A549 treated with CpdA at 1 μM for 4 hours (cell line): Measurements from ENCODE around the gene AMIGO1. TPM values are rescaled to one million over a fixed set of nuclear protein-coding genes. Genes with fewer than 3 reads are reported as not detected.

Experiments
- total RNA-seq: library from RNA; stranded (reverse); fragments of 200-300 nt; extraction: Qiagen RNA extraction; gene quantifications from 5 replicates; pipeline ENCODE4 v1.2.3, GENCODE V29; 2022; ENCODE audit warnings: low read depth

The AMIGO1 gene, protein sequence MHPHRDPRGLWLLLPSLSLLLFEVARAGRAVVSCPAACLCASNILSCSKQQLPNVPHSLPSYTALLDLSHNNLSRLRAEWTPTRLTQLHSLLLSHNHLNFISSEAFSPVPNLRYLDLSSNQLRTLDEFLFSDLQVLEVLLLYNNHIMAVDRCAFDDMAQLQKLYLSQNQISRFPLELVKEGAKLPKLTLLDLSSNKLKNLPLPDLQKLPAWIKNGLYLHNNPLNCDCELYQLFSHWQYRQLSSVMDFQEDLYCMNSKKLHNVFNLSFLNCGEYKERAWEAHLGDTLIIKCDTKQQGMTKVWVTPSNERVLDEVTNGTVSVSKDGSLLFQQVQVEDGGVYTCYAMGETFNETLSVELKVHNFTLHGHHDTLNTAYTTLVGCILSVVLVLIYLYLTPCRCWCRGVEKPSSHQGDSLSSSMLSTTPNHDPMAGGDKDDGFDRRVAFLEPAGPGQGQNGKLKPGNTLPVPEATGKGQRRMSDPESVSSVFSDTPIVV
- 0.84 to 1.3 TPM (median 1.2 TPM) in 5 replicates for total RNA-seq

GRCh38 chr1:109509176-109510134 is at the start of gene AMIGO1:
AMIGO1 (minus strand) TSS chr1:109509727; CDS start chr1:109508912, 815 bp downstream.

GRCh38 chr1:109548321-109549267 is 39.1 kb upstream of the AMIGO1 start, which contains the start of gene GNAI3:
GNAI3 (plus strand) TSS chr1:109548615; CDS start chr1:109548721, 106 bp downstream.

DNA sequence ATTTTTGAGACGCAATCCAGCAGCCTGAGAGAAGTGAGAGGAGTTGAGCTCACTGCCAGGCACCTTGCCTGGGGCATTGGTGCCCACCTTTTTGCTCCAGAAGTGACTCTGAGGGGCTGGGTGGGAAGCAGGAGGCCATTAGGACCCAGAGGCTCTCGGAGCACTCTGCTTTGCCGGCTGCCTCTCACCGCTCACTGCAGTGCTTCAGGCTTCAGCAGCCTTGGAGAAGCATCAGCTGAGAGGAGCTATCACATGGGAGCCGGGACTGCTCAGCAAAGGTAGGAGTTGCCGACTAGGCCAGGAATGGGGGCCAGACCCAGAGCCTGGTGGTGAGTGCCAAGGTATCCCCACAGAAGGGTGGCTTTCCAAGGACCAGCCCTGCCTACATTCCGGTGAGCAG is 30.1 kb upstream of the AMIGO1 start, which contains the start of gene GPR61:
GPR61 (plus strand) TSS at position 197 of the 400 bp plus-strand sequence. CDS start 3,151 bp downstream, outside the sequence.

GRCh38 chr1:109493805-109494539 is 15.6 kb downstream of the AMIGO1 start, which contains the start of gene CYB561D1:
CYB561D1 (plus strand) TSS chr1:109494094; CDS start chr1:109494140, 46 bp downstream.

DNA sequence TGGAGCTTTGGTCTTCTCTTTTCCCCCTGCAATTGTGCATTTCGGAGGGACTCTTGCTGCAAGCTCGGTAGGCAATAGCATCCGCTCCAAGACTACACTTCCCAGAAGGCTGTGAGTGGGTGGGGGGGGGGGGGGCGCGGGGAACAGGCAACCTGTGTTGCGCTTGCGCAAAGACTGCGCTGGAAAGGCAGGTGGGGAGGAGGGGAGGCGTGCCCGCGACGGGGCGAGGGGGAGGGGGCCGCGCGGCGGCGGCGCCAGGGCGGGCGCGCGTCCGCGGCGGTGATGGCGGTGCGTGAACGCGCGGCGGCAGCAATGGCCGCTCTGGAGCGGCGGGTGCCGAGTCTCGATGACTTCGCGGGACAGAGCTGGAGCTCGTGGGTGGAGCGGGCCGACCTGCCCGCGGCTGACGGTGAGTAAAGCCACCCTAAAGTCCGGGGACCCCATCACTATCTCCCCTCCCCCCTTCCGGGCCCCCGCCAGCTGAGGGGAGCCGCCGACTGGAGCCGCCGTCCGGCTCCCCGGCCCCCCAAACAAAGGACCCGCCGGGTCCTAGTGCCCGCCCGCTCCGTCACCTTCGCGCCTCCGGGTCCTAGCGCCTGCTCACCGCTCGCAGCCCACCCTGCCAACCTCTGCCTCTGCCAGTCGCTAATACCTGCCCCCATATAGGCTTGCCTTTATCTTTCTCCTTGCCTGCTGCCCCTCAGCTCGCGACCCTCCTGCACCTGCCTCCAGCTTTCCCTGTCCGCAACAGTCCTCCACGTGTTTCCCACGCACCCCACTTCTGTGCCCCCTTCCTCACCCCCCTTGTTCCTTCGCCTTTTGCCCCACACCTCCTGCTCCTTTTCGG is 25.6 kb downstream of the AMIGO1 start, which contains the start of gene ATXN7L2:
ATXN7L2 (plus strand) TSS at position 234 of the 847 bp plus-strand sequence; CDS start at position 283, 49 bp downstream.

DNA sequence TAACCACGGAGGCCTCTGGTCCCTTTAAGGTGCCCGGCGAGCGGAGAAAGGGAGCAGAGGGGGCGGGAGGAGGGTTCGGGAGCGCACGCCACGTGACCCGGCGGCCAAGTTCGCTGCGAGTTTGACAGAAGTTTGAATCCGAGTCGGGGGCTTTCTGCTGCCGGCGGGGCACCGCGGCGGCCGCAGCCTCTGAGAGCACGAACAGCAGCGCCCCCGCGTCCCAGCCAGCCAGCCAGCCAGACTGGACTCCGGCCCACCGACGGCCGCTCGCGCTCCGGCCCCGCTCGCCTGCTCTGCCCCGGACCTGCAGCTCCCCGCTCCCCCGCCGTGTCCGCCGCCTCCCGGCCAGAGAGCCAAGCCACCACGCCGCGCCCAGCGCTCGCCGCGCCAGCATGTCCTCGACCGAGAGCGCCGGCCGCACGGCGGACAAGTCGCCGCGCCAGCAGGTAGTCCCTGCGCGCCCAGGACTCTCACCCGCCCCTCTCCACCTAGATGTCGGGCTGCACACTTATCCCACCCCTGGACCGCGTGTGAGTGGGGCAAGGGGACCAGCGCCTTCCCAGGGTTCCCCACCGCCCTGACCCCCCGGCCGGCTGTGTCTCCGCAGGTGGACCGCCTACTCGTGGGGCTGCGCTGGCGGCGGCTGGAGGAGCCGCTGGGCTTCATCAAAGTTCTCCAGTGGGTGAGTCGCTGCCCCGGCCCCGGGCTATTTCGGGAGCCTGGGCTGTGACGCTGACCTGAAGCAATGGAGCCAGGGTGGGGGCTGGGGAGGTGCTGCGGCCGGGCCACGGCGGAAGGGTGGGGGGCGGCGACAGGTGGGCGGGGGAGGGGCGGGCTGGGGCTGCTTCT is 42.9 kb downstream of the AMIGO1 start, which contains the start of gene SYPL2:
SYPL2 (plus strand) TSS at position 95 of the 849 bp plus-strand sequence; CDS start at position 393, 298 bp downstream.

Other genes with a start within 250 kb of the AMIGO1 start
- 21.3 to 26.8 TPM (median 24.2 TPM) in 5 replicates for gene PSRC1, start 226.6 kb downstream of the AMIGO1 start, total RNA-seq
- gene MYBPHL, start 202.7 kb downstream of the AMIGO1 start, total RNA-seq, result not detected in 5 replicates
- gene SORT1, start 111.8 kb downstream of the AMIGO1 start, total RNA-seq, result 3.4 to 5.0 TPM (median 3.7 TPM) in 5 replicates
- 109 to 121 TPM (median 116 TPM) in 5 replicates for gene PSMA5, start 83.3 kb downstream of the AMIGO1 start, total RNA-seq
- 0.07 to 0.23 TPM (median 0.13 TPM) in 5 replicates for gene SYPL2, start 43.2 kb downstream of the AMIGO1 start, total RNA-seq
- 1.7 to 2.8 TPM (median 2.6 TPM) in 5 replicates for gene ATXN7L2, start 25.8 kb downstream of the AMIGO1 start, total RNA-seq
- 3.2 to 5.0 TPM (median 4.0 TPM) in 5 replicates for gene CYB561D1, start 15.6 kb downstream of the AMIGO1 start, total RNA-seq
- not detected in 5 replicates for gene GPR61, start 30.1 kb upstream of the AMIGO1 start, total RNA-seq
- gene GNAI3, start 38.9 kb upstream of the AMIGO1 start, total RNA-seq, result 4.6 to 5.5 TPM (median 4.8 TPM) in 5 replicates
- 0.06 to 0.54 TPM in 2 of 5 replicates, not detected in the others for gene GNAT2, start 109.9 kb upstream of the AMIGO1 start, total RNA-seq
- gene AMPD2, start 110.1 kb upstream of the AMIGO1 start, total RNA-seq, result 25.2 to 33.1 TPM (median 31.1 TPM) in 5 replicates
- gene GSTM4, start 146.4 kb upstream of the AMIGO1 start, total RNA-seq, result 7.9 to 10.1 TPM (median 9.5 TPM) in 5 replicates
- gene GSTM2, start 158.3 kb upstream of the AMIGO1 start, total RNA-seq, result 3.2 to 5.1 TPM (median 3.4 TPM) in 5 replicates
- not detected in 5 replicates for gene GSTM1, start 178.1 kb upstream of the AMIGO1 start, total RNA-seq
- gene GSTM5, start 202.5 kb upstream of the AMIGO1 start, total RNA-seq, result not detected in 5 replicates
- gene GSTM3, start 231.3 kb upstream of the AMIGO1 start, total RNA-seq, result 21.7 to 28.1 TPM (median 24.7 TPM) in 5 replicates